IPS-20b (cell line): Measurements from ENCODE around the gene SLC25A34.

ENCODE experiments used
- H3K27ac ChIP-seq: one replicate; pipeline ENCODE4 v1.5.1; 2013; ENCODE audit warnings: low read length
- H3K27me3 ChIP-seq: 2 replicates; pipeline ENCODE4 v1.6.1; 2013; ENCODE audit warnings: mild to moderate bottlenecking, low read length, inconsistent platforms; ENCODE audit not compliant: insufficient read depth
- H3K36me3 ChIP-seq: 2 replicates; pipeline ENCODE4 v1.6.1; 2013; ENCODE audit warnings: low read depth, mild to moderate bottlenecking, inconsistent platforms, low read length, moderate library complexity; ENCODE audit not compliant: insufficient read depth
- H3K4me1 ChIP-seq: 2 replicates; pipeline ENCODE4 v1.6.1; 2013; ENCODE audit warnings: mild to moderate bottlenecking, control low read depth, inconsistent platforms, low read length, moderate library complexity; ENCODE audit not compliant: insufficient read depth
- H3K4me3 ChIP-seq: 2 replicates; pipeline ENCODE4 v1.5.1; 2013; ENCODE audit warnings: mild to moderate bottlenecking, low read length, inconsistent platforms
- H3K9ac ChIP-seq: 2 replicates; pipeline ENCODE4 v1.6.1; 2013; ENCODE audit warnings: low read depth, mild to moderate bottlenecking, inconsistent platforms, low read length, moderate library complexity
- H3K9me3 ChIP-seq: 2 replicates; pipeline ENCODE4 v1.6.1; 2013; ENCODE audit warnings: mild to moderate bottlenecking, low read depth, low read length, inconsistent platforms; ENCODE audit not compliant: insufficient read depth

The SLC25A34 gene

GRCh38 chr1:15727866-15728534 lies 8.1 kb upstream of the SLC25A34 start:
- Histone ChIP-seq H3K27ac (no peak overlapping the region), H3K27me3 (no peaks in the 10 kb centered on the region), H3K36me3 (peaks cover 52% of the 10 kb centered on the region), H3K9me3 (no peaks in the 10 kb centered on the region), H3K9ac (no peak overlapping the region), H3K4me1 (no peaks in the 10 kb centered on the region), H3K4me3 (no peak overlapping the region)

DNA sequence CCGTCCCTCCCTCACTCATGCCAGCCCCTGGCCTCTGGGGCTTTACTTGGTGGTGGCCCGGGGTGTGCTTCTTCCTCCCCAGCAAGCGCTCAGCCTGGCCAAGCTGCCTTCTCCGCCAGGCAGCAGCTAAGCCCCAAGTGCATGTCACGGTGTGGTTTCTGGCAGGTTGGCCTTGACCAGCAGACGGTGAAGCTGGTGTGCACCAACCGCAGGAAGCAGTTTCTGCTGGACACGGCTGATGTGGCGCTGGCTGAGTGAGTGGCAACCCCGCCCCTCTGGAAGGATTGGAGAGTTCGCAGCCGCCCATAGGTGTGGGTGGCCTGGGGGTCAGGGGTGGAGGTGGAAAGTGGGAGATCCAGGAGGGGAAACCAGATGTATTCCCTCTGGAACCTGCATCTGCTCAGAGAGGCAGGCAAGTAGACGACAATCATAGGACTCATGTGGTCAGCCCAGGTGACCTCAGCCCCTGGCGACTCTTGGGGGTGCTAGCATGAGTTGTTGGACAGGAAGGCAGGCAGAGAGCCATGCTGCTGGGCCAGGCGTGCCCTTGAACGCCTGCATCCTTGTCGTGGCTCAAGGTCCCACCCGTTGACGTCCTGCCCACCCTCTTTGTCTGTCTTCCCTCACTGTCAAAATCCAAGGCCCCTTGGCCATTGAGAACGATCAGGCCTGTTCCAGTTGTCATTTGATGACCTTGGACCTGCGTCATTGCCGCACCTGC lies 7.0 kb upstream of the SLC25A34 start:
- H3K9me3 ChIP-seq: no peaks in the 10 kb centered on the region
- no peaks in the 10 kb centered on the region for H3K4me1 ChIP-seq
- no peak overlapping the region for H3K27ac ChIP-seq
- no peaks in the 10 kb centered on the region for H3K27me3 ChIP-seq
- H3K4me3 ChIP-seq: no peak overlapping the region
- H3K36me3 ChIP-seq: peaks cover 60% of the 10 kb centered on the region
- no peak overlapping the region for H3K9ac ChIP-seq

DNA sequence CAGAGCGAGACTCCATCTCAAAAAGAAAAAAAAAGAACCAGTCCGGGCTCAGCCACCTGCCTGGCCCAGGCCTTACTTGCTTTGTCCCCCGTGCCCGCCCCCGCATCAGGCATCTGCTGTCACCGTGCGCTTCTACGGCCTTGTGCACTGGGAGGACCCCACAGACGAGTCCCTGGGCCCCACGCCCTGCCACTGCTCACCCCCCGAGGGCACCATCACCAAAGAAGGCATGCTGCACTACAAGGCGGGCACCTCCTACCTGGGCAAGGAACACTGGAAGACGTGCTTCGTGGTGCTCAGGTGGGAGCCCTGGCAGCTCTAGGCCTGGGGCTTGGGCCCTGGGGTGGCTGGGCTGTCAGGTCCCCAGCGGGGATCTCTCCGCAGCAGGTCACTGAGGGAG lies 5.6 kb upstream of the SLC25A34 start:
- H3K27me3 ChIP-seq: no peaks in the 10 kb centered on the region
- H3K4me1 ChIP-seq: no peaks in the 10 kb centered on the region
- H3K4me3 ChIP-seq: no peak overlapping the region
- peaks cover 62% of the 10 kb centered on the region for H3K36me3 ChIP-seq
- no peak overlapping the region for H3K9ac ChIP-seq
- H3K27ac ChIP-seq: no peak overlapping the region
- no peaks in the 10 kb centered on the region for H3K9me3 ChIP-seq

GRCh38 chr1:15730936-15731335 lies 5.1 kb upstream of the SLC25A34 start:
- no peaks in the 10 kb centered on the region for H3K27me3 ChIP-seq
- H3K4me1 ChIP-seq: no peaks in the 10 kb centered on the region
- no peak overlapping the region for H3K27ac ChIP-seq
- no peak overlapping the region for H3K4me3 ChIP-seq
- H3K9me3 ChIP-seq: no peaks in the 10 kb centered on the region
- H3K36me3 ChIP-seq: peaks cover 56% of the 10 kb centered on the region
- H3K9ac ChIP-seq: no peak overlapping the region

DNA sequence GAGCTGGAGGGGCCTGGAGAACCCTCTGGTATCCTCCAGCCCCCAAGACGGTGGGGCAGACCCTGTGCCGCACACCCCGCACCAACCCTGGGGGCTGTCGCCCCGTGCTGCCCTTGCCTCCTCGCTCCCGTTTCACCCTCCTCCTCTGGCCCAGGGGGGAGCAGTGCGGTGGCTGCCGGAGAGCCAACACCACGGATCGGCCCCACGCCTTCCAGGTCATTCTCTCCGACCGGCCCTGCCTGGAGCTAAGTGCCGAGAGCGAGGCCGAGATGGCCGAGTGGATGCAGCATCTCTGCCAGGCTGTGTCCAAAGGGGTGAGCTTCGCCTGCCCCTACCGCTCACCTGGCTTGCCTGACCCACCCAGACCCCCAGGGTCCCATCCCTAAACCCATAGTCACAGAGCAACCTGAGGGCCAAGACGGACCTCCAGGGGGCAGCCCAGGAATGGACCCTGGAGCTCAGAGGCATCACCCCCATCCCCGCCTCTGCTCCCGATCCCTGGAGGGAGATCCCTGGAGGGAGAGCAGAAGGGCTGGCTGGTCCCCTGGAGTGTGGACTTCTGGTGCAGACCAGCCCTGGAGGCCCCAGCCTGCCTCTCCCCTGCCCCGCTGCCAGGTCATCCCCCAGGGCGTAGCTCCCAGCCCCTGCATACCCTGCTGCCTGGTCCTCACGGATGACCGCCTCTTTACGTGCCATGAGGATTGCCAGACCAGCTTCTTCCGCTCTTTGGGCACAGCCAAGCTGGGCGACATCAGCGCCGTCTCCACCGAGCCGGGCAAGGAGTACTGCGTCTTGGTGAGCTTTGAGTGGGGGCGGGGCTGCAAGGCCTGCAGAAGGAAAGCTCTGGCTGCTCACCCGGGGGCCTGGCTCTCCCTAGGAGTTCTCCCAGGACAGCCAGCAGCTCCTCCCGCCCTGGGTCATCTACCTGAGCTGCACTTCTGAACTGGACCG lies 4.0 kb upstream of the SLC25A34 start:
- H3K27me3 ChIP-seq: no peaks in the 10 kb centered on the region
- H3K4me1 ChIP-seq: no peaks in the 10 kb centered on the region
- H3K9ac ChIP-seq: no peak overlapping the region
- H3K4me3 ChIP-seq: no peak overlapping the region
- H3K27ac ChIP-seq: no peak overlapping the region
- H3K36me3 ChIP-seq: peaks cover 52% of the 10 kb centered on the region
- H3K9me3 ChIP-seq: no peaks in the 10 kb centered on the region

- H3K36me3 ChIP-seq: peaks cover 46% of the 10 kb centered on the region
- no peaks in the 10 kb centered on the region for H3K27me3 ChIP-seq
- no peaks in the 10 kb centered on the region for H3K4me1 ChIP-seq
- no peak overlapping the region for H3K9ac ChIP-seq
- no peak overlapping the region for H3K4me3 ChIP-seq
- no peaks in the 10 kb centered on the region for H3K9me3 ChIP-seq
- no peak overlapping the region for H3K27ac ChIP-seq
Observed at GRCh38 chr1:15732686-15733081, 3.4 kb upstream of the SLC25A34 start.

- no peak overlapping the region for H3K27ac ChIP-seq
- H3K9me3 ChIP-seq: no peaks in the 10 kb centered on the region
- H3K36me3 ChIP-seq: peaks cover 41% of the 10 kb centered on the region
- no peak overlapping the region for H3K9ac ChIP-seq
- H3K4me1 ChIP-seq: no peaks in the 10 kb centered on the region
- no peak overlapping the region for H3K4me3 ChIP-seq
- no peaks in the 10 kb centered on the region for H3K27me3 ChIP-seq
Observed at GRCh38 chr1:15733218-15733725, 2.8 kb upstream of the SLC25A34 start.

- Histone ChIP-seq H3K36me3 (peaks cover 38% of the 10 kb centered on the region), H3K9ac (no peak overlapping the region), H3K27ac (no peak overlapping the region), H3K4me3 (no peak overlapping the region), H3K27me3 (no peaks in the 10 kb centered on the region), H3K9me3 (no peaks in the 10 kb centered on the region), H3K4me1 (no peaks in the 10 kb centered on the region)
Observed at GRCh38 chr1:15733726-15734226, 2.3 kb upstream of the SLC25A34 start.

- Histone ChIP-seq H3K27me3 (no peaks in the 10 kb centered on the region), H3K9me3 (no peaks in the 10 kb centered on the region), H3K4me1 (no peaks in the 10 kb centered on the region), H3K9ac (no peak overlapping the region), H3K27ac (no peak overlapping the region), H3K4me3 (no peak overlapping the region), H3K36me3 (peaks cover 38% of the 10 kb centered on the region)
Observed at GRCh38 chr1:15734296-15734695, 1.8 kb upstream of the SLC25A34 start.

DNA sequence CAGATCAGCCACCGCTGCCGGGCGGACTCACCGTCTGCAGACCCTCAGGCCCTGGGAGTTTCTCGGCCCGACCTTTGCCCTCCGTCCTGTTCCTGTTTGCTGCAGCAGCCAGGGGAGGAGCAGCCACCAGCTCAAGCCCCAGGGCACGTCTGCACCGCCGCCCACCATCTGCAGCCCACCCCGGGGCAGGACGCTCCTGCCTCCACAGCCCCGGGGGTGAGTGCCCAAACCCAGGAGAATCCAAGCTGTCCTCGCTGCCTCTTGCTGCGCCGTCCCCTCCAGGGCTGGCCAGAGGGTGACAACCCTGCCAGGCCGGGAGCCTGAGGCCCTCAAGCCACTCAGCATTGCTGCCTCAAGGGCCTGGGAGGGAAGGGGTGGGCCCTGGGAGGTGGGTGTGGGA lies 1.2 kb upstream of the SLC25A34 start:
- H3K4me3 ChIP-seq: no peak overlapping the region
- peaks cover 38% of the 10 kb centered on the region for H3K36me3 ChIP-seq
- no peaks in the 10 kb centered on the region for H3K9me3 ChIP-seq
- H3K27me3 ChIP-seq: no peaks in the 10 kb centered on the region
- no peaks in the 10 kb centered on the region for H3K4me1 ChIP-seq
- H3K9ac ChIP-seq: no peak overlapping the region
- H3K27ac ChIP-seq: no peak overlapping the region

DNA sequence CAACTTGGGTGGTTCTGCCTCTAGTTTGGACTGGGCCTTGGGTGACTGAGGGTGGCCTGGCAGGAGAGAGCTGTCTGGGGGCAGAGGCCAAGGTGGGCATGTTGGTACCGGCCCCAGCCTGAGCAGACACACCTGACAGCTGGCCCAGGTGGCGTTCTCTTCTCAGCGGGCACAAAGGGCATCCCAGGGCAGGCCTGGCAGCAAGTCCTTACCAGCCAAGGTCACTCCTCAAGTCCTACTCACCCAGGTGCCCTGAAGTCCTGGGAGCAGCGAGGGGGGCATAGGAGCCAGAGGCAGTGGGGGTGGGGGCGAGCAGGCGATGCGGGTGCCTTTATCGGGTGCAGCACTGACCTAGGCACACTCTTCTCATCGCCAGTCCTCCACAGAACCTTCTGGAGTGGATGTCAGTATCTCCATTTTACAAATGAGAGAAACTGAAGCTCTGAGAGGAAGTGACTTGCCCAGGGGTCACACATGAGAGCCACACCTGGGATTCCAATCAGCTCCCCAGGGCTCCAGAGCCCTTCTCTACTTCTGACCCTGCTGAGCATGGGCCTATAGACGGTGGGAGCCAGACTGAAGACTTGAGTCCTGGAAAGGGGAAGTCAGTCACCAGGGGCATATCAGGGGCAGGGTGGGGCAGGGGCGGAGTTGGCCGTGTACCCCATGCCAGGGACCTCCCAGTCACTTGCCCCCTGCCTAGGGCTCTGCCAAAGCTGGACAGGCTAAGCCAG lies 587 bp upstream of the SLC25A34 start:
- Histone ChIP-seq H3K9me3 (no peaks in the 10 kb centered on the region), H3K4me1 (no peaks in the 10 kb centered on the region), H3K36me3 (peaks cover 37% of the 10 kb centered on the region), H3K9ac (no peak overlapping the region), H3K27me3 (no peaks in the 10 kb centered on the region), H3K4me3 (no peak overlapping the region), H3K27ac (no peak overlapping the region)
